Ureter (tissue), 1 donor: ENCODE measurements around the gene LCN1. TPM values are rescaled to one million over a fixed set of nuclear protein-coding genes. Genes with fewer than 3 reads are reported as not detected.
"Not testable (repeated sequence)": the region's sequence is repeated elsewhere in the genome, so short reads cannot be mapped to it uniquely, and the experiment has no call there.

ENCODE experiments used
- DNase-seq: peaks from one replicate; pipeline ENCODE4 v3.0.0-alpha.2; 2020; ENCODE audit warnings: low spot score
- total RNA-seq: library from RNA; stranded (reverse); gene quantifications from one replicate; pipeline ENCODE4 v1.2.4, GENCODE V29; 2023
- donor health status: DM: yes; HTN: yes; CAD: no.

The LCN1 gene
- total RNA-seq, 1 donor from 2014 or later = not detected

DNA sequence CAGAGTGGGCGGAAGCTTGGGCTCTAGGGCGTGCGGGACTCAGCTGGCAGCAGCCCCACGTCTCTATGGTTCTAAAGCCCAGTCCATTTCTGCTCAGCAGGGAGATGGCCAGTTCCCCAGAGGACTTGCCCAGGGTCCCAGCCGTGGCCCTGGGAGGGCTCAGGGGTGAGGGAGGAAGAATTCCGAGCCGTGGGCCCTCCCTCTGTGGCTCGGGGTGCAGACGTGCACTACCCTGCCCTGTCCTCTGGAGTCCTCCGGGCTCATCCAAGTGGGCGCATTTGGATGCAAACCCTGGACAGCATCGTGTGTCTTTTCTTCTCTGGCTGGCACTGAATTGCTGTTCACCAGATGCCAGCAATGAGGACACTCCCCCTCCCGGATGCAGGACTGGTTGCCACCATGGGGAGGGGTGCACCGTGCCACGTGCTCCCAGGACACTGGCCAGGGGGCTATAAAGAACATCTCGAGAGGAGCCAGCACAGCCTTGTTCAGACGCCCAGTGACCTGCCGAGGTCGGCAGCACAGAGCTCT lies 24.5 kb downstream of the LCN1 start, which contains the start of gene OBP2A:
OBP2A (plus strand) TSS at position 481 of the 531 bp plus-strand sequence. CDS start 55 bp downstream, outside the sequence.
- not testable (repeated sequence) for DNase-seq

DNA sequence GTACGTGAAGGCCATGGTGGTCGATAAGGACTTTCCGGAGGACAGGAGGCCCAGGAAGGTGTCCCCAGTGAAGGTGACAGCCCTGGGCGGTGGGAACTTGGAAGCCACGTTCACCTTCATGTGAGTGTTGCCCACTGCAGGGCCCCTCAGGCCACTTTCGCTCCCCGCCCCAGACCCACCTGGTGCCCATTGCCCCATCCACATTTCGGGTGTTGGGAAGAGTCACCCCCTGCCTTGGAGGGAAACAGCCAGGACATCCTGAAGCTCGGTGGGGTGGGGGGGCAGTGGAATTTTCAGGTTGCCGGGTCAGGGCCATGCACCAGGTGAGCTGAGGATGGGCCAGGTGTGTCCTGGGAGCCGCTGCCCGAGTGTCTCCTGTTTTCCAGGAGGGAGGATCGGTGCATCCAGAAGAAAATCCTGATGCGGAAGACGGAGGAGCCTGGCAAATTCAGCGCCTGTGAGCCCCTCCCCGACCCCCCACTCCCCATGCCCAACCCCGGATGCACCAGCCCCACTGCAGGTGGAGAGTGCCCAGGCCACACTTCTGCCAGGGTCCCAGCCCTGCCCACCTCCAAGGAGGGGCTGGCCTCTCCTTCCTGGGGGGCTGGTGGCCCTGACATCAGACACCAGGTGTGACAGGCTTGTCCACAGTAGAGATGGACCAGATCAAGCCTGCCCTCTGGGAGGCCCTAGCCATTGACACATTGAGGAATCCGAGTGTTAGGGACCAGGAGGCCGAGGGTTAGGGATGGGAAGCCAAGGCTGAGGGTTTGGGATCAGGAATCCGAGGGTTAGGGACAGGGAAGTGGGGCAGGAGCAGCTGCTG lies 25.8 kb downstream of the LCN1 start:
- DNase-seq = not testable (repeated sequence)

DNA sequence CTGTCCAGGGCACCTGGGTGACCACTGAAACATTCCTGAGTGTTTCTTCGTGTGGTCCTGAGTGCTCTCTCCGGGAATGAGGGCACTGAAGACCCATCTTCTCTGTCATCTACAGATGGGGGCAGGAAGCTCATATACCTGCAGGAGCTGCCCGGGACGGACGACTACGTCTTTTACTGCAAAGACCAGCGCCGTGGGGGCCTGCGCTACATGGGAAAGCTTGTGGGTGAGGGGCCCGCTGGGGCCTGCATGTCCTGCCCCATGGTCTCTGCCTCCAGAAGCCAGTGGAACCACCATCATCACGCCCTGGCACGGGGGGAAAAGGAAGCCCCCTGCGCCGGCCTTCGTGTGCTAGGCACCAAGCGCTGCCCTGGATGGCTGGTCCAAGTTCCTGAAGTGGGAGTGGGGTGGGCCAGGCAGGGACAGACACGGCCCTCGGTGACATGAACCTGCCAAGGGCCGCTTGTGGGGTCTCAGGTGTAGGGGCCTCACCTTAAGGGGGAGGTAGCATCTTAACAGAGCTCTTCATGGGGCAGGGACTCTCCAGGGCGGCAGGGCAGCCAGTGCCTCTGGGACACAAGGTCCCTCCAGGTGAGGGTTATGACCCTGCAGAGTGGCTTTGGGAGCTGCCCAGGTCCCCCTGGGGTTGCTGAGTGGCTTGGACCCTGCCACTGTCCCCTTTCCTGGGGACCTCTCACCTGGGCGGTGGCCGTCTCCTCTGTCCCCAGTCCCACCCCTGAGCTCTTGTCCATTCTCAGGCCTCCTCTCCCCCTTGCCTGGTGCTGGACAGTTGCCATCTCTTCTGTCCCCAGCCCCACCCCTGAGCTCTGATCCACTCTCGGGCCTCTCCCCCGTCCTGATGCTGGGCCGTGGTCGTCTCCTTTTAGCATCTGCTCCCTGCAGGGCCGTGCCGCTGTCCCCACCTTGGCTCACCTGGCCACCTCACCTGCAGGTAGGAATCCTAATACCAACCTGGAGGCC lies 26.8 kb downstream of the LCN1 start:
- DNase-seq = peak; percentile 37

GRCh38 chr9:135549478-135550343 lies 28.5 kb downstream of the LCN1 start:
- not testable (repeated sequence) for DNase-seq

DNA sequence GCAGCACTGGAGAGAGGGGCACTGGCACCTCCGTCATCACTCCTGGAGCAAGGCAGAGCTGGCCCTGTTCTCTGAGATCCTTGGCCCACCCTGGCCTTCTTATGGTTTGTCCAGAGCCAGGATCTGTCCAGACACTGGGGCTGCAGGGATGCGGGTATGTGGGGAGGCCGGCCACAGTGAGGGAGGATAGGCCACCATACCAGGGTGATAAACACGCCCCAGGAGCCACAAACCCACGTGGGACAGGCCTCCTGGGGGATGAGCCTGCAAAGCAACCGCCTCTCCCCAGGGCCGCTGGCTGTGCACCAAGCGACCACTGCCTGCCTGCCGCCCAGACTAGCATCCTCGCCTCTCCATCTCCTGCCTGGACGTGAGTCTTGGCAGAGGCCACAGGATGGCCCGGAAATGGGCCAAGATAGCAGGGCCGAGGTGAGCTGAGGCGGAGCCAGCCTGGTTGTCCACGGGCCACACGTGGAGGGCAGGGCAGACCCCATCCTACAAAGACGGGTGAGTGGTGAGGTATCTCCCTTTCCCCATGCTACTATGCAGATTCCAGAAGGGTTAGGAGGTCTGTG lies 29.2 kb downstream of the LCN1 start:
- DNase-seq = no peak

DNA sequence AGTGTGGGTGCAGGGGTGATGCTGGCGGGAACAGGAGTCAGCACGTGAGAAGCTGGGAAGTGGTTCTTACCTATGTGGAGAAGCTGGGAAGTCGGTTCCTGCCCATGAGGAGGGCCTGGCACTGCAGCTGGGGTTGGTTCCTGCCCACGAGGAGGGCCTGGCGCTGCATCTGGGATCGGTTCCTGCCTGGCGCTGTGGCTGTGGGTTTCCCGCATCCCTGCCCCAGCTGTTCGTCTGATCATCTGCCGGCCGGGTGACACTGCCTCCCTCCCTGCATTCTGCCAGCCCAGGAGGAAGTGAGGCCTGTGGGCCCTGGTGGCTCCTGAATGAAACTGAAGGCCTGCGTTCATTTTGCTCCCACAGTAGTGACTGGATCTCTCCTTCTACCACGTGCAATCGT lies 29.8 kb downstream of the LCN1 start:
- no peak for DNase-seq

- DNase-seq = no peak
These were observed 30.2 kb downstream of the LCN1 start for GRCh38 chr9:135551456-135551855.

DNA sequence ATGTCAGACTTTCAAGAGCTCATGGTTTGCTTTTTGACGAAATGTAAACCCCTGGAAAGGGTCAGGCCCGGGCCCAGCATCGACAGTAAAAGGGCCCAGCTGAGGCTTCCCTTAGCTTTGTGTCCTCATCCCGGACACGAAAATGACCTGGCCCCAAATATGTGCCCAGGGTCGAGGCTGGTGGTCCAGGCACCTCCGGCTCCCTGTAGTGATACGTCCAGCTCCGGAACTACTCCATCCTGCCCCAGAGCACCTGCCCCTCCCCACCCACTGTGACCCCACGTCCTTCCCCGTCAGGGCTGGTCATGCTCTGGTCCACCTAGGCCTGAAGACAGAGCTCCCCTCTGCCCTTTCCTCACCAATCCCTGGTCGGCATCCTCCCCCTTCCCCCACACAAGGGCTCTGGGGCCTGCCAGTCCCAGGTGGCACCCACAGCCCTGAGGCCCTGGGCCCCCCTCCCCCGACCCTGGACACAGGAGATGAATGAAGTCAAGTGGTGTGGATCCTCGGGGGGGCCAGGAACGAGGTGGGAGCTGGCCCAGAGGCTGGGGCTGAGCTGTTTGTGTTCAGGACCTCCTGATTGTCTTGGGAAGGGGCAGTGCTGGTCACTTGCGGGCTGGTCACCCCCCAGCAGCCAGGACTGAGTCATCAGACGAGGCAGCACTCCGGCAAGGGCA lies 30.9 kb downstream of the LCN1 start:
- DNase-seq = no peak

DNA sequence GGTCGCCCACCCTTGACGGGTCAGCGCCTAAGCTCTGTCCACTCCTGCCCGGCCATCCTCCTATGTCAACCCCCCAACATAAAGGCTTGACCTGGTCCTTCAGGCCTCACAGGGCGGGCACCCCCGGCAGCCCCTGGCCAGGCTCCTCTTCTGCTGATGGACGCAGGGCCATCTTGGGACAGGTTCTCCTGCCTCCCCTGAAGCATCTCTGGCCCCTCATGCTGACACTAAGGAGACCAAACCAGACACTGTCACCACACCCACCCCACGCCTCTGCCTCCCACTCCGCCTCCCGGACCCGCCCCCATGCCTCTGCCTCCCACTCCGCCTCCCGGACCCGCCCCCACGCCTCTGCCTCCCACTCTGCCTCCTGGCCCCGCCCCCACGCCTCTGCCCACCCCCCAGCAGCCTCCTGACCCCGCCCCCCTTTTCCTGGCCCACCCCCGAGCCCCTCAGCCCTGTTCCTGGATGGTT lies 31.5 kb downstream of the LCN1 start:
- DNase-seq = no peak

- no peak for DNase-seq
These were observed 33.5 kb downstream of the LCN1 start for GRCh38 chr9:135554718-135555117.

- DNase-seq = no peak
These were observed 34.0 kb downstream of the LCN1 start for GRCh38 chr9:135555203-135555602.

DNA sequence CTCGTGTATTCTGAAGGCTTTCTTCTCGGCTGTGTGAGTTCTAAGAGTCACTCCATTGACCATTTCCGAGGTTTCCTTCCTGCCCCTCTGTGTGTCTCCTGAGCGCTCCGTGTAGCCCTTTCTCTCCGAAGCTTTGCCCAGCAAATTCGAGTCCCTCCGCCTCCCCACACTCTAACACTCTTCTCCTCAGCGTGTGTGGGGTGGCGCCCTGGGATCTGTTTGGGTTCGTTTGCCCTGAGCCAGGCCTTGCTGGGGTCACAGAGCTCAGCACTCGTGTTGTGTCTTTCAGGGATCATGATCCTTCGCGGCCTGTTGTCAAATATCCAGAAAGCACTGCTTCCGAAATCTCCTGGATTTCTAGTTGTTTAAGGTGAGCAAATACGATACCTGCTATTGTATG lies 34.7 kb downstream of the LCN1 start:
- no peak for DNase-seq

DNA sequence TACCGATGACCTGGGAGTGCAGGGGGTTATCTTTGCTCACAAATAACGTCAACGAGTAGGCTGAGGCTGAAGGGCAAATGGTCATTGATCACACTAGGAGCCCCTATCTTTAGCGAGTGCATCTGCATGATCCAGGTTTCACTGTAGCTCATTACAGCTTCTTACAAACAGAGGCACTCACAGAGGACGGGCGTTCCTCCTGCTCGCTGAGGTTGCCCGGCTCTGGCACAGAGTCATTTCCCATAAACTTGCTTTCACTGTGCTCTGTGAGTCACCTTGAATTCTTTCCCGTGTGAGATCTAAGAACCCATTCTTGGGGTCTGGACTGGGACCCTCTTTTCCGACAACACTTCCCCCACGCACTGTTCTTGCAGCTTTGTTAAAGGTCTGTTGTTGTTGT lies 38.4 kb downstream of the LCN1 start:
- DNase-seq = no peak

- DNase-seq = peak; percentile 38
These were observed 40.4 kb downstream of the LCN1 start, which contains the start of gene PAEP for GRCh38 chr9:135561391-135562234. TSS of gene PAEP (plus strand) at chr9:135561756.

DNA sequence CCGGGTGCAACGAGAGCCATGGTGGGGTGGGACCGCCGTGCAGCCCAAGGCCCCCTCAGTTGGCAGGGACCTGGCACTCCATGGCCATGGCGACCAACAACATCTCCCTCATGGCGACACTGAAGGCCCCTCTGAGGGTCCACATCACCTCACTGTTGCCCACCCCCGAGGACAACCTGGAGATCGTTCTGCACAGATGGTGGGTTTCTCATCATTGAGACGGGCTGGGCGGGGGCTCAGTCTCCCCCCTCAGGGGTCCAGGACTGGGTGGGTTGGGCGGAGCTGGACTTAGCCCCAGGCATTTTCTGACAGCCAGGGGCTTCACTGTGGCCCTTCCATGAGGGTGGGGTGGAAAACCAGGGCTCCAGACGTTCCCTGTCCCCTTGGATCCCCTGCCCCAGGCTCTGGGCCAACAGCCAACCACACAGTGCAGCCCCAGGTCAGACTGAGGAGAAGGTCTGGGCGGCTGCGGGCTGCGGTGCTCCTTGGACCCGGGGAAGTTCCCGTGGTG lies 41.0 kb downstream of the LCN1 start:
- no peak for DNase-seq

GRCh38 chr9:135563039-135563476 lies 41.8 kb downstream of the LCN1 start:
- no peak for DNase-seq

- no peak for DNase-seq
These were observed 42.6 kb downstream of the LCN1 start for GRCh38 chr9:135563858-135564257.

- DNase-seq = no peak
These were observed 43.9 kb downstream of the LCN1 start for GRCh38 chr9:135565141-135565628.

- no peak for DNase-seq
These were observed 44.4 kb downstream of the LCN1 start for GRCh38 chr9:135565636-135566035.
